ENCODE results near the gene STC2.

DNA sequence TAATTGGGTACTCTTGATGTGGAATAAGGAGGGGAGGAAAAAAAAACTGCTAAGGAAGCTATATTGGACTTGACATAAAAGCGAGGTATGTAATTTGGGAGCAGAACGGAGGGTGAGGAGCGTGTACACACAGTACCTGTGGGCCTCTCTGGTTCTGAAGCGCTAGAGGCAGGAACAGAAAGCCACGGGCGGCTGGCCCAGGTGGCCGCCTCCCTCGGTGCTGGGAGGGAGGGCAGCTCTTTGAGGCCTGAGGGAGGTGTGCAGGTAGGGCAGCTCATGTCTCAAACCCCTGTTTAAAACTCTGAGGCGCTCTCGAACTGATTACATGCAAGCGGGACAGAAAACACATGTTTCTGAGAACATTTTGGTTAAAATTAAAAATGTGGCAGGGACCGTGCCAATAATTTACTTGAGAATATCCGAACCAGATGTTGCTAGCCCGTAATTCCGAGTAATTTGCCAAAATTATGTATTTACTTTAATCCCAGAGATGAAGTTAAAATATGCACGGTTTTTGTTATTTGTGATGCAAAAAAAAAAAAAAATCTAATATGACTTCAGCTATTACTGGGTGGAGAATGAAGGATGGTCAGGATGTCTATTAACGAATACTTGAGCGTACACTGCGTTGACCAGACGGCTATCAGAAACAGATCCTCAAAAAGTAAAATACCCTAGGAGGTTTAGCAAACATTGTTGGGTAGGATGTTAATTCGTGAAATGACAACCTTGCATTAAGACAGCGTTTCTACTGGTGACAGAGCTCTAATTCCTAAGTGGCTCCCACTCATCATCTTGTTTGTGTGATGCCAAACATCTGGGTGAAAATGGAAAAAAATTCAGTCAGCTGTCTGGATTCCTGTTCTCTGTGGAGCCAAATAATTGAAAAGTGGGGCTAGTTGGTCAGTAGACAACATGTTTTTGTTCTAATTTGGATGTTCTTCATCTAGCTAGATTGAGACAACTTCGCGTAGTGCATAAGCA is 24.4 kb upstream of the STC2 start:
- TF ChIP-seq, protein P1, sequence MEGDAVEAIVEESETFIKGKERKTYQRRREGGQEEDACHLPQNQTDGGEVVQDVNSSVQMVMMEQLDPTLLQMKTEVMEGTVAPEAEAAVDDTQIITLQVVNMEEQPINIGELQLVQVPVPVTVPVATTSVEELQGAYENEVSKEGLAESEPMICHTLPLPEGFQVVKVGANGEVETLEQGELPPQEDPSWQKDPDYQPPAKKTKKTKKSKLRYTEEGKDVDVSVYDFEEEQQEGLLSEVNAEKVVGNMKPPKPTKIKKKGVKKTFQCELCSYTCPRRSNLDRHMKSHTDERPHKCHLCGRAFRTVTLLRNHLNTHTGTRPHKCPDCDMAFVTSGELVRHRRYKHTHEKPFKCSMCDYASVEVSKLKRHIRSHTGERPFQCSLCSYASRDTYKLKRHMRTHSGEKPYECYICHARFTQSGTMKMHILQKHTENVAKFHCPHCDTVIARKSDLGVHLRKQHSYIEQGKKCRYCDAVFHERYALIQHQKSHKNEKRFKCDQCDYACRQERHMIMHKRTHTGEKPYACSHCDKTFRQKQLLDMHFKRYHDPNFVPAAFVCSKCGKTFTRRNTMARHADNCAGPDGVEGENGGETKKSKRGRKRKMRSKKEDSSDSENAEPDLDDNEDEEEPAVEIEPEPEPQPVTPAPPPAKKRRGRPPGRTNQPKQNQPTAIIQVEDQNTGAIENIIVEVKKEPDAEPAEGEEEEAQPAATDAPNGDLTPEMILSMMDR (IDR thresholded peaks at IDR 0.05): no peak
- TF ChIP-seq POLR2A (IDR thresholded peaks at IDR 0.05): no peak

Measured in thyroid gland (tissue), 4 donors.